PC-3 (cell line): ENCODE data around the gene SMYD1.

Source experiments
- CTCF ChIP-seq: fragments of 300-600 bp; sonication (generic); conservative IDR thresholded peaks from 2 replicates; pipeline ENCODE4 v1.5.1; 2017; ENCODE audit warnings: antibody characterized with exemption, low read depth, mild to moderate bottlenecking, low read length
- EZH2 ChIP-seq: fragments of 300-600 bp; sonication (generic); IDR thresholded peaks from one replicate; pipeline ENCODE4 v1.6.1; 2017; ENCODE audit warnings: antibody characterized with exemption, mild to moderate bottlenecking, low read length; ENCODE audit not compliant: unreplicated experiment
- EZH2phosphoT487 ChIP-seq: fragments of 300-600 bp; sonication (generic); IDR thresholded peaks from 2 replicates; pipeline ENCODE4 v1.6.1; 2018; ENCODE audit warnings: mild to moderate bottlenecking, antibody characterized with exemption, low read length, borderline replicate concordance

GRCh38 chr2:88067598-88067997, at the start of gene SMYD1:
- TF ChIP-seq CTCF (no peak), EZH2phosphoT487 (no peak), EZH2 (no peak)
